HG03066 (cell line): ENCODE data around the gene CUEDC2.

Source experiments
- ATAC-seq: cut with Tn5 transposase; IDR thresholded peaks from one replicate; pipeline ENCODE4 v1.9.1; 2021; ENCODE audit warnings: low read depth; ENCODE audit not compliant: unreplicated experiment

CUEDC2 gene

DNA sequence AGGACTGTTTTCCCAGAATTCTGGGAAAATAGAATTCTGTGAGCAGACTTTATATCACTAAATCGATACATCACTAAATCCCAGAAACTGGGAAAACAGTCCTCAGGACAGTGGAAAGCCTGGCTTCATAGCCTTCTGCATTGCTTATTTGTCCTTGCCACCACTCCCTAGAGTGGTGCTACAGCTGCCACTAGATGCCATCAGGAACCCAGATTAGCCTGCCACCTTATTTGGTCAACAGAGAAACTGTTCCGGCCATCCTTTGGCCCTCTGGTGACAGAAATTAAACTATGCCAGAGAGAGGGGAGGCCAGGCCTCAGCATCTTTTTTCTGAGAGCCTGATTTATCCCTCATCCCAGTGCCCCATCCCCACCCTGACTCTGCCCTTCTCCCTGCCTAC, 56.5 kb downstream of the CUEDC2 start:
- no peak for ATAC-seq

DNA sequence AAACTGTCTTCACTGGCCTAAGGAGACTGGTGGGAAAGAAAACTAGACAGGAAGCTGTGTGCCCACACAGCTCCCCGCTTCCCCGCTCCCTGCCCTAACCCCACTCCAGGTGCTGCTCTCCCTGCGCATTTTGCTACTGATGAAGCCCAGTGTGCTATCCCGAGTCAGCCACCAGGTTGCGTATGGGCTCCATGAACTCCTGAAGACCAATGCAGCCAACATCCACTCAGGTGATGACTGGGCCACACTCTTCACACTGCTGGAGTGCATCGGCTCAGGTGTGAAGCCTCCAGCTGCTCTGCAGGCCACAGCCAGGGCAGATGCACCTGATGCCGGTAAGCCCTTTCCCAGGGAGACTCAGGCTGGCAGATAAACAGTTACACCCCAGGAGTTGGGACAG, 57.1 kb downstream of the CUEDC2 start:
- no peak for ATAC-seq
